22Rv1 (cell line): ENCODE data around the gene FRAT2.

Experiments used
- ZFX ChIP-seq: fragments of 450-650 bp; IDR thresholded peaks from 2 replicates; pipeline ENCODE4 v1.6.1; 2017; ENCODE audit warnings: antibody characterized with exemption, borderline replicate concordance
- TF ChIP-seq, protein P1 (sequence below): fragments of 450-650 bp; IDR thresholded peaks from 2 replicates; pipeline ENCODE4 v1.5.1; 2017; ENCODE audit warnings: mild to moderate bottlenecking

DNA sequence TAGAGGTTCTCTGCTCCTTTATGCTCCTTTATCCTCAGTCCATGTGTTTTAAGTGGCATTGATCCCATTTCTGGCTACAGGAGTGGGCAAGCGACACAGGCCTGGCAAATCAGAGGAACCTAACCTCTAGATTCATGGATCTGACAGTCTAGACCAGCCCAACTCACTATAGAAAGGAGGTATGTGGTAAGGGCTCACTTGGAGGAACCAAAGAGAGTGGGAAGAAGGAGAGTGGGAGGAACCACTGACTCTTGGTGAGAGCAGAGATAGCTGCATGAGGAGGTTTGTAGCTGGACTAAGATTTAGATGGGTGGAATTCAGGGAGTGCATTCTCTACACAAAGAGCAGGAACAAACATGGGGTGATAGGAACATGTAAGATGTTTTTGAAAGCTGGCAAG, 27.1 kb downstream of the FRAT2 start:
- TF ChIP-seq, protein P1, sequence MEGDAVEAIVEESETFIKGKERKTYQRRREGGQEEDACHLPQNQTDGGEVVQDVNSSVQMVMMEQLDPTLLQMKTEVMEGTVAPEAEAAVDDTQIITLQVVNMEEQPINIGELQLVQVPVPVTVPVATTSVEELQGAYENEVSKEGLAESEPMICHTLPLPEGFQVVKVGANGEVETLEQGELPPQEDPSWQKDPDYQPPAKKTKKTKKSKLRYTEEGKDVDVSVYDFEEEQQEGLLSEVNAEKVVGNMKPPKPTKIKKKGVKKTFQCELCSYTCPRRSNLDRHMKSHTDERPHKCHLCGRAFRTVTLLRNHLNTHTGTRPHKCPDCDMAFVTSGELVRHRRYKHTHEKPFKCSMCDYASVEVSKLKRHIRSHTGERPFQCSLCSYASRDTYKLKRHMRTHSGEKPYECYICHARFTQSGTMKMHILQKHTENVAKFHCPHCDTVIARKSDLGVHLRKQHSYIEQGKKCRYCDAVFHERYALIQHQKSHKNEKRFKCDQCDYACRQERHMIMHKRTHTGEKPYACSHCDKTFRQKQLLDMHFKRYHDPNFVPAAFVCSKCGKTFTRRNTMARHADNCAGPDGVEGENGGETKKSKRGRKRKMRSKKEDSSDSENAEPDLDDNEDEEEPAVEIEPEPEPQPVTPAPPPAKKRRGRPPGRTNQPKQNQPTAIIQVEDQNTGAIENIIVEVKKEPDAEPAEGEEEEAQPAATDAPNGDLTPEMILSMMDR: no peak
- TF ChIP-seq ZFX: no peak
